Esophagus squamous epithelium (tissue), 5 donors: ENCODE results near the gene SZRD1. TPM values are rescaled to one million over a fixed set of nuclear protein-coding genes. Genes with fewer than 3 reads are reported as not detected.
"Not testable (repeated sequence)": the region's sequence is repeated elsewhere in the genome, so short reads cannot be mapped to it uniquely, and the experiment has no call there.

Experiments used
- DNase-seq: peaks from one replicate; lab custom pipeline; 2025; lab: John Stamatoyannopoulos, UW
- H3K27ac ChIP-seq, 4 donors: fragments of 200-600 bp; sonication (generic); one replicate each; pipeline ENCODE4 v1.5.1; 2016 to 2019; ENCODE audit warnings: mild to moderate bottlenecking in 1 of 4
- H3K27me3 ChIP-seq, 4 donors: fragments of 200-600 bp; sonication (generic); 1 replicate in 3 of 4; 2 replicates in 1 of 4; pipeline versions ENCODE4 v1.5.1 to v1.6.0; 2017 to 2021; ENCODE audit warnings: antibody characterized with exemption in 1 of 4
- H3K36me3 ChIP-seq, 3 donors: fragments of 200-600 bp; sonication (generic); one replicate each; pipeline ENCODE4 v1.5.1; 2016 to 2019
- H3K4me1 ChIP-seq, 3 donors: fragments of 200-600 bp; sonication (generic); one replicate each; pipeline ENCODE4 v1.5.1; 2017 to 2019
- H3K4me3 ChIP-seq, 4 donors: fragments of 200-600 bp; sonication (generic); 1 replicate in 3 of 4; 2 replicates in 1 of 4; pipeline ENCODE4 v1.5.1; 2016 to 2019; ENCODE audit warnings: mild to moderate bottlenecking in 2 of 4, moderate library complexity in 1 of 4
- H3K9me3 ChIP-seq, 3 donors: fragments of 200-600 bp; sonication (generic); one replicate each; pipeline ENCODE4 v1.5.1; 2016 to 2019
- POLR2A ChIP-seq, 4 donors: fragments of 450-650 bp; IDR thresholded peaks; one replicate each; pipeline ENCODE4 v1.6.1; 2017; ENCODE audit warnings: antibody characterized with exemption in 4 of 4, mild to moderate bottlenecking in 4 of 4, moderate library complexity in 3 of 4
- WGBS, 2 donors: methylation state at CpG; one replicate each; pipeline ENCODE4 v1.1.5; 2018; 5-methylcytosine and 5-hydroxymethylcytosine counted together
- intact Hi-C: fragments of 100-400 bp; cut with DNase I; formaldehyde crosslinking; loops from one replicate; pipeline ENCODE4 v1.15.0; 2022
- total RNA-seq, 4 donors: library from RNA; depleted of rRNA; stranded (reverse); fragments of >200 nt; gene quantifications; one replicate each; pipeline ENCODE4 v1.1.0, GENCODE V29; 2016
- TF ChIP-seq, protein P1 (sequence below), 6 experiments: fragments of 450-650 bp in 4 of 6; fragments of 200-600 bp in 2 of 6; sonication (generic) in 2 of 6; IDR thresholded peaks; one replicate each; pipeline ENCODE4 v1.5.1; 2016 to 2019; ENCODE audit warnings: antibody characterized with exemption in 6 of 6, mild to moderate bottlenecking in 4 of 6, moderate library complexity in 4 of 6
- donor health status: DM: yes; HTN: yes; CAD: no.

Gene SZRD1
- total RNA-seq, 4 donors from 2014 or later = 51.7 to 65.0 (median 58.5) TPM

DNA sequence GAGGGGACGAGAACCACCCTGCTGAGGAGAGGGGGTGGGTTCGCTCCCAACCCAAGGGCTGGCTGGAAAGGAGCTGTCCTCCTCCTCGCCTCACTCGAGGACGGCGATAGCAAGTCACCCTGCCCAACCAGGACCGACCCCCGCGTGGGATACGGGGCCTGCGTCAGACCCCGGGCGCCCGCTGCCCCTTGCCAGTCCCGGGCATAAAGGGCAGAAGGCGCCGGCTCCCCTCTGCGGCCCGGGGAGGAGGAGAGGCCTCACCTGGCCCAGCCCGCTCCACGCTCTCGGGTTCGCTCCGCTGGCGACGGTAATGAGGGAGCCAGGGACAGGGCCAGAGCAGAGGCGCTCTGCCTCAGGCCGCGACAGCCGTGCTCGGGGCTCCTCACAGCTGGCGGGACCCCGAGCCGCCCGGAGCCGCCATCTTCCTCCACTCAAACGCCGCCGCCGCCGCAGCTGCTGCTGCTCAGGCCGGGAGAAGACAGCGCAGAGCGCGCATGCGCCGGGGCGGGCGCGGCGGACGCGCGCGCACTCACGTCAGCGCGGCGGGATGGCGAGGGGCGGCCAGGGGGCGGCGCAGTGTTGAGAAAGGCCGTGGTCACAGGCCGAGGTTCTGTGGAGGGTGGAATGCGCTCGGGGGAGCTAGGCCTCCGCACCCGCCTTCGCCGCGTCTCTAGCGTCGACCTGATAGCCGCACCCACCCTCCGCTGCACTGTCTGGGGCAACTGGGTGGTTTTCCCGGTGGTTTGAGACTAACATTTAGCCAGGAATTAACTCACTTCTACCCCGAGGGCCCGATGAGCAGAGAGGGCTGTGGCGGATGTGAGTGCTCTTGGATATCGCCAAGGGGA is 14.8 kb upstream of the SZRD1 start, which contains the start of gene FBXO42:
TSS of gene FBXO42 (minus strand) at position 487 of the 848 bp plus-strand sequence. CDS start 37,062 bp downstream, outside the sequence.
- WGBS, 2 donors = 0% methylated on average over 4 of the region's 81 CpGs
- peak; percentile 62 for DNase-seq

DNA sequence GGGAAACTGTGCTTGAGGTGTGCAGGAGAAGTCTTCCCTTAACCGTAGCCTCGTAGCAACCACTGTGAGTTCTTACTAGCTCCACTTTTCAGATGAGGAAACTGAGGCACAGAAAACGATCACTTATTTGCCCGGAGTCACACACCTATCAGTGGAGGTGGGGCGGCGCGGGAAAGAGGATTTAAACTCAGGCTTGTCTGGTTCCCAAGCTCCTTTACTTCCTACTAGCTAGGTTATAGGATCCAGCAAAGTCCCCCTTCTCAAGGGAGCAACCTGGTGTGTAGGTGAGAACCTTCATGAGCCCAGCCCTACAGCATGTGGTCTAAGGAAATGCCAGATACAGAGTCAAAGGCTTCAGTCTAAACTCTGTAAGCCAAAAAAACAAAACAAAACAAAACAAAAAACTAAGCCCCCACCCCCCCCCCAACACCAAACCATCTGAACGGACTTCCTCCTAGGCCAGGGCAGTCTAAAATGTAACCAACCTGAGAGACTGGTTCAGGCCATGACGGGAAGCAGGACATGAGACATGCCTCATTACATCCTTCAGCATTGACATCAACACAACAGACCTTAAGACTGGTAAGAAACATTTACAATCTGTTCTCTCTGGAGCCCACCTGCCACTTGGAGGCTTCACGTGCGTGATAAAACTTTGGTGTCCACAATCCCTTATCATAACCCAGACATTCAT is 14.1 kb upstream of the SZRD1 start:
- intact Hi-C loops = loop anchor here (10.0 kb wide), 1 partner anchor 98 kb away; no protein-coding TSS in a partner anchor
- 43 to 50% methylated on average over 10 to 11 of the region's 11 CpGs for WGBS, 2 donors

More for the DNA sequence above, 14.8 kb upstream of the SZRD1 start, which contains the start of gene FBXO42:
- TF ChIP-seq, protein P1, sequence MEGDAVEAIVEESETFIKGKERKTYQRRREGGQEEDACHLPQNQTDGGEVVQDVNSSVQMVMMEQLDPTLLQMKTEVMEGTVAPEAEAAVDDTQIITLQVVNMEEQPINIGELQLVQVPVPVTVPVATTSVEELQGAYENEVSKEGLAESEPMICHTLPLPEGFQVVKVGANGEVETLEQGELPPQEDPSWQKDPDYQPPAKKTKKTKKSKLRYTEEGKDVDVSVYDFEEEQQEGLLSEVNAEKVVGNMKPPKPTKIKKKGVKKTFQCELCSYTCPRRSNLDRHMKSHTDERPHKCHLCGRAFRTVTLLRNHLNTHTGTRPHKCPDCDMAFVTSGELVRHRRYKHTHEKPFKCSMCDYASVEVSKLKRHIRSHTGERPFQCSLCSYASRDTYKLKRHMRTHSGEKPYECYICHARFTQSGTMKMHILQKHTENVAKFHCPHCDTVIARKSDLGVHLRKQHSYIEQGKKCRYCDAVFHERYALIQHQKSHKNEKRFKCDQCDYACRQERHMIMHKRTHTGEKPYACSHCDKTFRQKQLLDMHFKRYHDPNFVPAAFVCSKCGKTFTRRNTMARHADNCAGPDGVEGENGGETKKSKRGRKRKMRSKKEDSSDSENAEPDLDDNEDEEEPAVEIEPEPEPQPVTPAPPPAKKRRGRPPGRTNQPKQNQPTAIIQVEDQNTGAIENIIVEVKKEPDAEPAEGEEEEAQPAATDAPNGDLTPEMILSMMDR (IDR thresholded peaks at IDR 0.05) = peak in 5 of 6 experiments; percentile 28 to 67 (median 51)
- peak in 3 of 4 donors; percentile 82 to 97 (median 89) for TF ChIP-seq POLR2A (IDR thresholded peaks at IDR 0.05)
- Histone ChIP-seq H3K4me3 (peak within 1 kb of the TSS; percentile 76 to 96 (median 87)), H3K27me3 (no peaks in the 10 kb centered on the region), H3K27ac (peak within 1 kb of the TSS; percentile 94 to 99 (median 96)), H3K36me3 (no peaks in the 10 kb centered on the region), H3K9me3 (no peaks in the 10 kb centered on the region), H3K4me1 (peaks cover 11 to 49% (median 27%) of the 10 kb centered on the region in 3 donors)
- intact Hi-C loops = loop anchor here (10.0 kb wide), 1 partner anchor 97 kb away; no protein-coding TSS in a partner anchor

DNA sequence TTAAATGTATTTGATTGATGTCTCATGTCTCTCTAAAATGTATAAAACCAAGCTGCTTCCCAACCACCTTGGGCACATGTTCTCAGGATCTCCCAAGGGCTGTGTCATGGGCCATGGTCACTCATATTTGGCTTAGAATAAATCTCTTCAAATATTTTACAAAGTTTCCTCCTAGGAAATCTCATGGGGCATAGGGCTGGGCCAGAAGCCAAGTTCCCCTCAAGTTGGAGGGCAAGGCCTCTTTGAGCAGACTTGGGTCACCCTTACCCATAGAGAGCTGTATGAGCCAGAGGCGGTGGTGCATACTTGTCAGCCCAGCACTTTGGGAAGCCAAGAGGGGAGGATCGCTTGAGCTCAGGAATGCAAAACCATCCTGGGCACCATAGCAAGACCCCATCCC is 12.4 kb upstream of the SZRD1 start:
- H3K36me3 ChIP-seq = no peaks in the 10 kb centered on the region
- H3K9me3 ChIP-seq = no peaks in the 10 kb centered on the region
- H3K27me3 ChIP-seq = no peaks in the 10 kb centered on the region
- no peak for DNase-seq
- peaks cover 8 to 27% (median 19%) of the 10 kb centered on the region in 3 donors for H3K4me1 ChIP-seq
- intact Hi-C loops = loop anchor here (10.0 kb wide), 1 partner anchor 100 kb away; no protein-coding TSS in a partner anchor
- H3K27ac ChIP-seq = no peak overlapping the region
- TF ChIP-seq, protein P1 (IDR thresholded peaks at IDR 0.05) = no peak
- no peak for TF ChIP-seq POLR2A (IDR thresholded peaks at IDR 0.05)
- H3K4me3 ChIP-seq = no peak overlapping the region
- 85 to 94% methylated on average over 2 of the region's 2 CpGs for WGBS, 2 donors

More for the DNA sequence above, 14.1 kb upstream of the SZRD1 start:
- Histone ChIP-seq H3K27ac (peak overlapping the region; percentile 94 to 99 (median 96)), H3K36me3 (no peaks in the 10 kb centered on the region), H3K4me3 (peak overlapping the region; percentile 76 to 96 (median 87)), H3K27me3 (no peaks in the 10 kb centered on the region), H3K4me1 (peaks cover 8 to 44% (median 27%) of the 10 kb centered on the region in 3 donors), H3K9me3 (no peaks in the 10 kb centered on the region)
- TF ChIP-seq, protein P1 (IDR thresholded peaks at IDR 0.05) = no peak
- TF ChIP-seq POLR2A (IDR thresholded peaks at IDR 0.05) = no peak
- DNase-seq = no peak

DNA sequence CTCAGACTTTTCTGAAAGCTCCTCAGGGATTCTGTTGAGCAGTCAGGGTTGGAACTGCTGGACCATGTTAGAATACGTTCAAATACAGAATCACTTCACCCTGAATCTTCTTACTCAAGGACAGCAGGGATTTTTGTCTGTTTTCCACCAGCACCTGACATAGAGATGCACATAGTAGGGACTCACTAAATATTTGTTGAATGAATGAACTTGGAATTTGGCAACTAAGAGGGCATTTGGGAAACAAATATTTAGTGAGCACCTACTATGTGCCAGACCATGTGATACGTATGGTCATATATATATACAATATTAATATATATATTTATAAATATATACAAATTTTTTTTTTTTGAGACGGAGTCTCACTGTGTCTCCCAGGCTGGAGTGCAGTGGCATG is 10.2 kb upstream of the SZRD1 start:
- no peak overlapping the region for H3K27ac ChIP-seq
- 77 to 90% methylated on average over 3 of the region's 3 CpGs for WGBS, 2 donors
- H3K36me3 ChIP-seq = no peaks in the 10 kb centered on the region
- H3K4me3 ChIP-seq = no peak overlapping the region
- peaks cover 4 to 10% (median 5%) of the 10 kb centered on the region in 3 donors for H3K4me1 ChIP-seq
- no peaks in the 10 kb centered on the region for H3K9me3 ChIP-seq
- intact Hi-C loops = loop anchor here (10.0 kb wide), 1 partner anchor 102 kb away; no protein-coding TSS in a partner anchor
- TF ChIP-seq, protein P1 (IDR thresholded peaks at IDR 0.05) = no peak
- TF ChIP-seq POLR2A (IDR thresholded peaks at IDR 0.05) = no peak
- no peak for DNase-seq
- no peaks in the 10 kb centered on the region for H3K27me3 ChIP-seq

DNA sequence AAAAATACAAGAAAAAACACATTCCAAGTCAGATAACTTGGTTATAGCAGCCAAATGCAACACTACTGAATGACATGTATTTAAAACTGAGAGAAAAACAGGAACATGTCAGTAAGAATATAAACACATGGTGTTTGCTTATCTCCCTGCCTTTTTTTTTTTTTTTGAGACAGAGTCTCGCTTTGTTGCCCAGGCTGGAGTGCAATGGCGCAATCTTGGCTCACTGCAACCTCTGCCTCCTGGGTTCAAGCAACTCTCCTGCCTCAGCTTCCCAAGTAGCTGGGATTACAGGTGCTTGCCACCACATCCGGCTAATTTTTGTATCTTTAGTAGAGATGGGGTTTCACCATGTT is 1.9 kb upstream of the SZRD1 start:
- peak overlapping the region in 3 of 4 donors; percentile 43 to 65 (median 46) for H3K27ac ChIP-seq
- DNase-seq, H3K27me3 ChIP-seq, H3K9me3 ChIP-seq, H3K36me3 ChIP-seq, H3K4me3 ChIP-seq: not testable (repeated sequence)
- intact Hi-C loops = loop anchor here (10.0 kb wide), 2 partner anchors 170 to 290 kb away; partner anchors contain the start of gene FAM131C
- WGBS, 2 donors = 68 to 75% methylated on average over 2 to 3 of the region's 3 CpGs
- H3K4me1 ChIP-seq = peaks cover 12 to 58% (median 41%) of the 10 kb centered on the region in 3 donors
